DND-41 (cell line): ENCODE results near the gene DQX1.

Experiments used
- CTCF ChIP-seq: IDR thresholded peaks from 2 replicates; pipeline ENCODE4 v1.5.1; 2012; ENCODE audit warnings: borderline replicate concordance, low read length, moderate library complexity, mild to moderate bottlenecking; ENCODE audit not compliant: poor library complexity, severe bottlenecking; ENCODE audit errors: extremely low read depth
- EZH2 ChIP-seq: IDR thresholded peaks from 3 replicates; pipeline ENCODE4 v1.6.1; 2012; ENCODE audit warnings: borderline replicate concordance, low read depth, mild to moderate bottlenecking, moderate library complexity, low read length, inconsistent platforms; ENCODE audit not compliant: severe bottlenecking

GRCh38 chr2:74544634-74545033 is 18.6 kb upstream of the DQX1 start:
- TF ChIP-seq CTCF = peak; percentile 42
- TF ChIP-seq EZH2 = no peak
